WTC11 (cell line): ENCODE measurements around the gene MBP. TPM values are rescaled to one million over a fixed set of nuclear protein-coding genes. Genes with fewer than 3 reads are reported as not detected.
A peak's percentile ranks its signal among the peaks of the same experiment; 100 is the strongest.

Source experiments
- ATAC-seq: fragments of 200-7000 bp; cut with Tn5 transposase; 2 replicates; pipeline ENCODE4 v1.10.0; 2021; ENCODE audit warnings: mild to moderate bottlenecking, moderate library complexity
- CTCF ChIA-PET: fragments of 300-600 bp; sonication (Branson Sonifier 250); formaldehyde crosslinking; loops from one replicate; lab custom pipeline; 2021; ENCODE audit warnings: antibody characterized with exemption; lab: Charles Lee
- POLR2A ChIA-PET: fragments of 350-600 bp; sonication (Branson Sonifier 250); formaldehyde crosslinking; loops from one replicate; lab custom pipeline; 2021; ENCODE audit warnings: antibody characterized with exemption; lab: Charles Lee
- DNase-seq: peaks from one replicate; pipeline ENCODE4 v3.0.0; 2021; ENCODE audit warnings: low spot score
- H3K27ac Mint-ChIP-seq: 2 replicates; pipeline ENCODE4 v1.8.0; 2021; ENCODE audit warnings: mixed read lengths
- H3K27me3 Mint-ChIP-seq: 2 replicates; pipeline ENCODE4 v1.8.0; 2021; ENCODE audit warnings: low read depth, mild to moderate bottlenecking, moderate library complexity, mixed read lengths
- H3K36me3 Mint-ChIP-seq: 2 replicates; pipeline ENCODE4 v1.8.0; 2021; ENCODE audit warnings: mixed read lengths
- H3K4me1 Mint-ChIP-seq: 2 replicates; pipeline ENCODE4 v1.8.0; 2022; ENCODE audit warnings: mixed read lengths
- H3K4me3 Mint-ChIP-seq: 2 replicates; pipeline ENCODE4 v1.8.0; 2021; ENCODE audit warnings: mild to moderate bottlenecking, moderate library complexity, mixed read lengths
- H3K9me3 Mint-ChIP-seq: 2 replicates; pipeline ENCODE4 v1.8.0; 2021; ENCODE audit warnings: mixed read lengths
- CREB1 ChIP-seq: sonication (generic); formaldehyde crosslinking; IDR thresholded peaks from 2 replicates; pipeline ENCODE4 v1.8.0; 2023; ENCODE audit warnings: mild to moderate bottlenecking, missing genetic modification reagents
- IRF2 ChIP-seq: sonication (generic); formaldehyde crosslinking; IDR thresholded peaks from 2 replicates; pipeline ENCODE4 v1.8.0; 2022; ENCODE audit warnings: low read depth, missing genetic modification reagents, borderline replicate concordance
- NR2C2 ChIP-seq: sonication (generic); formaldehyde crosslinking; IDR thresholded peaks from 2 replicates; pipeline ENCODE4 v1.8.0; 2022; ENCODE audit warnings: mild to moderate bottlenecking, missing genetic modification reagents
- RELA ChIP-seq: sonication (generic); formaldehyde crosslinking; IDR thresholded peaks from 2 replicates; pipeline ENCODE4 v1.8.1; 2022; ENCODE audit warnings: missing genetic modification reagents, mild to moderate bottlenecking, borderline replicate concordance
- ZNF138 ChIP-seq: sonication (generic); formaldehyde crosslinking; conservative IDR thresholded peaks from 2 replicates; pipeline ENCODE4 v1.8.1; 2022; ENCODE audit warnings: mild to moderate bottlenecking, moderate library complexity, missing genetic modification reagents
- total RNA-seq: library from RNA; stranded (reverse); gene quantifications from 3 replicates; pipeline ENCODE4 v1.2.3, GENCODE V29; 2021
- TF ChIP-seq, protein P1 (sequence below): fragments of 250-450 bp; sonication (Bioruptor Pico); conservative IDR thresholded peaks from 2 replicates; pipeline ENCODE4 v1.9.0; 2021; ENCODE audit warnings: mild to moderate bottlenecking
- TF ChIP-seq, protein P2 (sequence below): sonication (generic); formaldehyde crosslinking; IDR thresholded peaks from 2 replicates; pipeline ENCODE4 v1.8.1; 2023; ENCODE audit warnings: mild to moderate bottlenecking, missing genetic modification reagents, borderline replicate concordance
- TF ChIP-seq, protein P3 (sequence below): sonication (generic); formaldehyde crosslinking; IDR thresholded peaks from 2 replicates; pipeline ENCODE4 v1.8.0; 2022; ENCODE audit warnings: mild to moderate bottlenecking, missing genetic modification reagents
- TF ChIP-seq, protein P4 (sequence below): sonication (generic); formaldehyde crosslinking; IDR thresholded peaks from 2 replicates; pipeline ENCODE4 v1.8.1; 2022; ENCODE audit warnings: mild to moderate bottlenecking, missing genetic modification reagents, moderate library complexity, borderline replicate concordance
- TF ChIP-seq, protein P5 (sequence below): fragments of 250-450 bp; sonication (Bioruptor Pico); IDR thresholded peaks from 2 replicates; pipeline ENCODE4 v1.9.0; 2021; ENCODE audit warnings: mild to moderate bottlenecking
- TF ChIP-seq, protein P6 (sequence below): fragments of 250-450 bp; sonication (Bioruptor Pico); IDR thresholded peaks from 2 replicates; pipeline ENCODE4 v1.8.0; 2021; ENCODE audit warnings: mild to moderate bottlenecking
- TF ChIP-seq, protein P7 (sequence below): sonication (generic); formaldehyde crosslinking; IDR thresholded peaks from 2 replicates; pipeline ENCODE4 v1.8.0; 2022; ENCODE audit warnings: mild to moderate bottlenecking, missing genetic modification reagents

Gene MBP
- total RNA-seq, 1 experiment from 2014 or later, result 19.6 TPM

DNA sequence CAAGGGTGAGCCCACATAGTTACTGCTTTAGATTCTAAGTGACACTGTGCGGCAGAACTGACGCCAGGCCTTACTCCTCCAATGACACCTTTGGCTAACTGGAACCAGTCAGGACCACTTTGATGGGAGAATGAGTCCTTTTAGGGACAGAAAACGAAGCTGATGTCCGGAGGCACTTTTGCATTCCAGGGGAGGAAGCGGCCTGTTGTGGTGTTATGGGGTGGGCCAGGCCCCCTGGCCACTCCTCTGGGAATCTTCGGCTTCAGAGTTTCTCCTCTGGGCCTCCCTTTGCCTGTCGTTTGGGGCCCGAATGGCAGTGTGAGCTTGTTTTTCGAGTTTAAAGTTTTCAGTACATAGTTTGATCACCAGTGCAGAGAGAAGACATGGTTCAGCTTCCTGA, 65.9 kb downstream of the MBP start (continued):
- no peak for TF ChIP-seq CREB1

DNA sequence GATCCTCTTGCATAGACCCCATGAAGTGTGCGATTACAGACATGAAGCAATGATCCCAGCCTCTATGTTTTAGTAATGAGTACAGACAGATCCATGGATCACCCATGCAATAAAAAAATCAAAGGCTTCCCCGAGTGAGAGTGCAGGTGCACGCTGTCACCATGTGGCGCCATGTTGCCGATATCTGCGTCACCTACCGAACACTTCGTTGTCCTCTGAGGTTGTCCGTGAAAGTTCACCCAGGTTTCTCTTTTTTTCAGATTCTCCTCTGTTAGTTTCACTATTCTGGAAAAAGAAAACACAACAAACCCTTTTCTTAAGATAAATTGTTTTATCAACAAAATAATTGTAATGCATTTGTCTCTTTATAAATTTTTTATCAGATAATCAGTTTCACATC, 66.5 kb downstream of the MBP start:
- ATAC-seq, result no peak
- Mint-ChIP-seq H3K27me3 (no peaks in the 10 kb centered on the region), H3K9me3 (no peaks in the 10 kb centered on the region), H3K36me3 (peaks cover 21% of the 10 kb centered on the region), H3K27ac (no peak overlapping the region), H3K4me1 (peaks cover 52% of the 10 kb centered on the region), H3K4me3 (no peak overlapping the region)
- TF ChIP-seq, protein P1, sequence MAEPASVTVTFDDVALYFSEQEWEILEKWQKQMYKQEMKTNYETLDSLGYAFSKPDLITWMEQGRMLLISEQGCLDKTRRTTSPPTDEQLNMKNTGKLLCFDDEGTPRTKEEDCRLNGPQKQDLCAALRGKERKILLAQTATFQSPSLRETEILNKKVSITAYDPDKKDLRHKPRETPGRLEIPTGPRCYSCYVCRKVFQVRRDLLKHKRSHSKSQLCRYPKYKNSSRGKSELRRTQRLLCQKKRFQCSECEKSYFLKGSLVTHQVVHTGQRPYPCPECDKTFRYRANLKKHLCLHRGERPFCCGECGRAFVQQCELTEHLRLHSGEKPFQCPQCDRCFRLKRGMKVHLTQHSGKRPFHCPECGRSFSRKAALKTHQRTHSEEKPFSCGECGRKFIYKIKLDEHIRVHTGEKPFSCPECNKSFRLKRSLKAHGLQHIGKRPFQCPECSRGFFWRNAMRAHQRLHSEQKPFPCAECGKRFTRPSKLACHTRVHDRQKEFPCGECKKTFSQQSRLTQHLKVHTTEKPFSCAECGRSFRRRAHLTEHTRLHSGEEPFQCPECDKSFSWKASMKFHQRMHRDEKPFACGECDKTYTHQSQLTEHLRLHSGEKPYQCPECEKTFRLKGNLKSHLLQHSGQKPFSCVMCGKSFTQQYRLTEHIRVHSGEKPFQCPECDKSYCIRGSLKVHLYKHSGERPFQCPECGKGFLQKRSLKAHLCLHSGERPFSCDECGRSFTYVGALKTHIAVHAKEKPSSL (CRISPR knock-in tag), result no peak
- TF ChIP-seq RELA (CRISPR knock-in tag), result no peak
- TF ChIP-seq, protein P2, sequence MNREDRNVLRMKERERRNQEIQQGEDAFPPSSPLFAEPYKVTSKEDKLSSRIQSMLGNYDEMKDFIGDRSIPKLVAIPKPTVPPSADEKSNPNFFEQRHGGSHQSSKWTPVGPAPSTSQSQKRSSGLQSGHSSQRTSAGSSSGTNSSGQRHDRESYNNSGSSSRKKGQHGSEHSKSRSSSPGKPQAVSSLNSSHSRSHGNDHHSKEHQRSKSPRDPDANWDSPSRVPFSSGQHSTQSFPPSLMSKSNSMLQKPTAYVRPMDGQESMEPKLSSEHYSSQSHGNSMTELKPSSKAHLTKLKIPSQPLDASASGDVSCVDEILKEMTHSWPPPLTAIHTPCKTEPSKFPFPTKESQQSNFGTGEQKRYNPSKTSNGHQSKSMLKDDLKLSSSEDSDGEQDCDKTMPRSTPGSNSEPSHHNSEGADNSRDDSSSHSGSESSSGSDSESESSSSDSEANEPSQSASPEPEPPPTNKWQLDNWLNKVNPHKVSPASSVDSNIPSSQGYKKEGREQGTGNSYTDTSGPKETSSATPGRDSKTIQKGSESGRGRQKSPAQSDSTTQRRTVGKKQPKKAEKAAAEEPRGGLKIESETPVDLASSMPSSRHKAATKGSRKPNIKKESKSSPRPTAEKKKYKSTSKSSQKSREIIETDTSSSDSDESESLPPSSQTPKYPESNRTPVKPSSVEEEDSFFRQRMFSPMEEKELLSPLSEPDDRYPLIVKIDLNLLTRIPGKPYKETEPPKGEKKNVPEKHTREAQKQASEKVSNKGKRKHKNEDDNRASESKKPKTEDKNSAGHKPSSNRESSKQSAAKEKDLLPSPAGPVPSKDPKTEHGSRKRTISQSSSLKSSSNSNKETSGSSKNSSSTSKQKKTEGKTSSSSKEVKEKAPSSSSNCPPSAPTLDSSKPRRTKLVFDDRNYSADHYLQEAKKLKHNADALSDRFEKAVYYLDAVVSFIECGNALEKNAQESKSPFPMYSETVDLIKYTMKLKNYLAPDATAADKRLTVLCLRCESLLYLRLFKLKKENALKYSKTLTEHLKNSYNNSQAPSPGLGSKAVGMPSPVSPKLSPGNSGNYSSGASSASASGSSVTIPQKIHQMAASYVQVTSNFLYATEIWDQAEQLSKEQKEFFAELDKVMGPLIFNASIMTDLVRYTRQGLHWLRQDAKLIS (CRISPR knock-in tag), result no peak
- TF ChIP-seq, protein P3, sequence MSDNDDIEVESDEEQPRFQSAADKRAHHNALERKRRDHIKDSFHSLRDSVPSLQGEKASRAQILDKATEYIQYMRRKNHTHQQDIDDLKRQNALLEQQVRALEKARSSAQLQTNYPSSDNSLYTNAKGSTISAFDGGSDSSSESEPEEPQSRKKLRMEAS, result no peak
- TF ChIP-seq, protein P4, sequence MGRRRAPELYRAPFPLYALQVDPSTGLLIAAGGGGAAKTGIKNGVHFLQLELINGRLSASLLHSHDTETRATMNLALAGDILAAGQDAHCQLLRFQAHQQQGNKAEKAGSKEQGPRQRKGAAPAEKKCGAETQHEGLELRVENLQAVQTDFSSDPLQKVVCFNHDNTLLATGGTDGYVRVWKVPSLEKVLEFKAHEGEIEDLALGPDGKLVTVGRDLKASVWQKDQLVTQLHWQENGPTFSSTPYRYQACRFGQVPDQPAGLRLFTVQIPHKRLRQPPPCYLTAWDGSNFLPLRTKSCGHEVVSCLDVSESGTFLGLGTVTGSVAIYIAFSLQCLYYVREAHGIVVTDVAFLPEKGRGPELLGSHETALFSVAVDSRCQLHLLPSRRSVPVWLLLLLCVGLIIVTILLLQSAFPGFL, result no peak
- TF ChIP-seq, protein P5, sequence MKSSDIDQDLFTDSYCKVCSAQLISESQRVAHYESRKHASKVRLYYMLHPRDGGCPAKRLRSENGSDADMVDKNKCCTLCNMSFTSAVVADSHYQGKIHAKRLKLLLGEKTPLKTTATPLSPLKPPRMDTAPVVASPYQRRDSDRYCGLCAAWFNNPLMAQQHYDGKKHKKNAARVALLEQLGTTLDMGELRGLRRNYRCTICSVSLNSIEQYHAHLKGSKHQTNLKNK (CRISPR knock-in tag), result no peak
- TF ChIP-seq, protein P6, sequence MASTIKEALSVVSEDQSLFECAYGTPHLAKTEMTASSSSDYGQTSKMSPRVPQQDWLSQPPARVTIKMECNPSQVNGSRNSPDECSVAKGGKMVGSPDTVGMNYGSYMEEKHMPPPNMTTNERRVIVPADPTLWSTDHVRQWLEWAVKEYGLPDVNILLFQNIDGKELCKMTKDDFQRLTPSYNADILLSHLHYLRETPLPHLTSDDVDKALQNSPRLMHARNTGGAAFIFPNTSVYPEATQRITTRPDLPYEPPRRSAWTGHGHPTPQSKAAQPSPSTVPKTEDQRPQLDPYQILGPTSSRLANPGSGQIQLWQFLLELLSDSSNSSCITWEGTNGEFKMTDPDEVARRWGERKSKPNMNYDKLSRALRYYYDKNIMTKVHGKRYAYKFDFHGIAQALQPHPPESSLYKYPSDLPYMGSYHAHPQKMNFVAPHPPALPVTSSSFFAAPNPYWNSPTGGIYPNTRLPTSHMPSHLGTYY (CRISPR knock-in tag), result no peak
- POLR2A ChIA-PET, result no interaction called here
- DNase-seq, result no peak
- CTCF ChIA-PET, result no interaction called here

DNA sequence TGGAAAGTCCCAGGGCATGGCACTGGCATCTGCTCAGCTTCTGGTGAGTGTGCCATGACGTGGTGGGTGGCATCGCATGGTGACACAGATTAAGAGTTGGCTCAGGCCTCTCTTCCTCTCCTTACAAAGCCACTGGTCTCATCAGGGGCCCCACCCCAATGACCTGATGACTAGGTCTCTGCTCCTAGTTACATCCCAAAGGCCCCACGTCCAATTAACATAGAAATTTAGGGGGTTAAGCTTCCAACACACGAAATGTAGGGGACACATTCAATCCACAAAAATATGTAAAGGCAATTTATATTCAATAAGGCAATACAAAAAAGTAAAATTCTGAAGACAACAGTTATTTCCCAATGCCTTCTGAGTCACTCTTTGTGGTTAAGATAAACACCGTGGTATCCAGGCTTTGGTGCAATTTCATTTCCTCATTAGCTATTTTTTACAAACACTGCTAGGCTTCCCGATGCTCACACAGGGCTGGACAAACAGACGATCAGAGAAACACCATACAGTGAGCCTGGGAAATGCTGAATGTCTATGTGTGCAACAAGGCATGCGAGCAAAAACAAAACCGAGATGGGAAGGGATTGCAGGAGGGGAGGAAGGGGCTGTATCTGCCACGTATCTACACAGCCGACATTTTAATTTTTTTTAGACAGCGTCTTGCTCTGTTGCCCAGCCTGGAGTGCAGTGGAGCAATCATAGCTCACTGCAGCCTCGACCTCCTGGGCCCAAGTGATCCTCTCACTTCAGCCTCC, 67.2 kb downstream of the MBP start:
- ATAC-seq (no peak), DNase-seq (no peak)
- POLR2A ChIA-PET, result no interaction called here
- peaks cover 52% of the 10 kb centered on the region for H3K4me1 Mint-ChIP-seq
- TF ChIP-seq ZNF138 (CRISPR knock-in tag) (no peak), CREB1 (no peak), IRF2 (CRISPR knock-in tag) (no peak), NR2C2 (CRISPR knock-in tag) (no peak)
- TF ChIP-seq, protein P7, sequence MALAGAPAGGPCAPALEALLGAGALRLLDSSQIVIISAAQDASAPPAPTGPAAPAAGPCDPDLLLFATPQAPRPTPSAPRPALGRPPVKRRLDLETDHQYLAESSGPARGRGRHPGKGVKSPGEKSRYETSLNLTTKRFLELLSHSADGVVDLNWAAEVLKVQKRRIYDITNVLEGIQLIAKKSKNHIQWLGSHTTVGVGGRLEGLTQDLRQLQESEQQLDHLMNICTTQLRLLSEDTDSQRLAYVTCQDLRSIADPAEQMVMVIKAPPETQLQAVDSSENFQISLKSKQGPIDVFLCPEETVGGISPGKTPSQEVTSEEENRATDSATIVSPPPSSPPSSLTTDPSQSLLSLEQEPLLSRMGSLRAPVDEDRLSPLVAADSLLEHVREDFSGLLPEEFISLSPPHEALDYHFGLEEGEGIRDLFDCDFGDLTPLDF (CRISPR knock-in tag), result no peak
- 0 out of 2 replicates have a peak overlapping the region, but pooled peaks have one; percentile 29 for H3K27ac Mint-ChIP-seq
- H3K9me3 Mint-ChIP-seq, result no peaks in the 10 kb centered on the region
- no peaks in the 10 kb centered on the region for H3K27me3 Mint-ChIP-seq
- H3K36me3 Mint-ChIP-seq, result peaks cover 21% of the 10 kb centered on the region
- CTCF ChIA-PET, result no interaction called here
- H3K4me3 Mint-ChIP-seq, result no peak overlapping the region
